ENCODE data around the gene KLHL5.
A peak's percentile ranks its signal among the peaks of the same experiment; 100 is the strongest.
"Not testable (repeated sequence)": the region's sequence is repeated elsewhere in the genome, so short reads cannot be mapped to it uniquely, and the experiment has no call there.

The KLHL5 gene

GRCh38 chr4:39062094-39062769 lies at the start of gene KLHL5:
TSS of gene KLHL5 (plus strand) at chr4:39062232. CDS start at chr4:39062653, 421 bp downstream.
- in situ Hi-C loops (cut with MboI; ENCODE audit: low sequenced_read_pairs): no loop called here
- Histone ChIP-seq H3K36me3 (replicated peaks) (no peaks in the 10 kb centered on the region), H3K4me1 (peaks cover 30% of the 10 kb centered on the region), H3K4me3 (peak within 1 kb of the TSS; percentile 11), H3K9me3 (no peaks in the 10 kb centered on the region), H3K27me3 (ENCODE audit: low read depth) (no peaks in the 10 kb centered on the region)
- DNase-seq (ENCODE audit: low spot score in 2 of 2): peak; percentile 53 to 88

GRCh38 chr4:39014028-39014427 lies 48.0 kb upstream of the KLHL5 start:
- Histone ChIP-seq H3K9me3 (no peaks in the 10 kb centered on the region; the same call in 1 of the 2 replicates), H3K27me3 (ENCODE audit: low read depth) (no peaks in the 10 kb centered on the region), H3K36me3 (replicated peaks) (no peaks in the 10 kb centered on the region), H3K4me1 (no peaks in the 10 kb centered on the region), H3K4me3 (no peak overlapping the region)
- in situ Hi-C loops (cut with MboI; ENCODE audit: low sequenced_read_pairs): no loop called here
- DNase-seq (ENCODE audit: low spot score in 2 of 2): no peak

- Histone ChIP-seq H3K9me3 (no peaks in the 10 kb centered on the region), H3K36me3 (replicated peaks) (no peaks in the 10 kb centered on the region), H3K27me3 (ENCODE audit: low read depth) (no peaks in the 10 kb centered on the region), H3K4me3 (no peak overlapping the region), H3K4me1 (no peaks in the 10 kb centered on the region)
- in situ Hi-C loops (cut with MboI; ENCODE audit: low sequenced_read_pairs): no loop called here
- no peak for DNase-seq (ENCODE audit: low spot score in 2 of 2)
These were observed 41.9 kb upstream of the KLHL5 start for GRCh38 chr4:39020130-39020529.

- no peaks in the 10 kb centered on the region for H3K27me3 ChIP-seq (ENCODE audit: low read depth)
- no peak overlapping the region for H3K4me3 ChIP-seq
- no peak for DNase-seq (ENCODE audit: low spot score in 2 of 2)
- H3K9me3 ChIP-seq: no peaks in the 10 kb centered on the region
- in situ Hi-C loops (cut with MboI; ENCODE audit: low sequenced_read_pairs): no loop called here
- H3K4me1 ChIP-seq: no peaks in the 10 kb centered on the region
- H3K36me3 ChIP-seq (replicated peaks): no peaks in the 10 kb centered on the region
These were observed 40.4 kb upstream of the KLHL5 start for GRCh38 chr4:39021631-39022030.

GRCh38 chr4:39022241-39022640 lies 39.8 kb upstream of the KLHL5 start:
- no peak overlapping the region for H3K4me3 ChIP-seq
- no peaks in the 10 kb centered on the region for H3K4me1 ChIP-seq
- no peaks in the 10 kb centered on the region for H3K27me3 ChIP-seq (ENCODE audit: low read depth)
- H3K36me3 ChIP-seq (replicated peaks): no peaks in the 10 kb centered on the region
- no peak for DNase-seq (ENCODE audit: low spot score in 2 of 2)
- no peaks in the 10 kb centered on the region for H3K9me3 ChIP-seq
- in situ Hi-C loops (cut with MboI; ENCODE audit: low sequenced_read_pairs): no loop called here

- DNase-seq (ENCODE audit: low spot score in 2 of 2): no peak
- Histone ChIP-seq H3K27me3 (ENCODE audit: low read depth) (no peaks in the 10 kb centered on the region), H3K36me3 (replicated peaks) (no peaks in the 10 kb centered on the region), H3K4me3 (no peak overlapping the region), H3K9me3 (no peaks in the 10 kb centered on the region), H3K4me1 (no peaks in the 10 kb centered on the region)
- in situ Hi-C loops (cut with MboI; ENCODE audit: low sequenced_read_pairs): no loop called here
These were observed 39.0 kb upstream of the KLHL5 start for GRCh38 chr4:39023059-39023458.

- Histone ChIP-seq H3K27me3 (ENCODE audit: low read depth) (no peaks in the 10 kb centered on the region), H3K4me3 (no peak overlapping the region), H3K9me3 (no peaks in the 10 kb centered on the region), H3K4me1 (no peaks in the 10 kb centered on the region), H3K36me3 (replicated peaks) (no peaks in the 10 kb centered on the region)
- no peak for DNase-seq (ENCODE audit: low spot score in 2 of 2)
- in situ Hi-C loops (cut with MboI; ENCODE audit: low sequenced_read_pairs): no loop called here
These were observed 37.6 kb upstream of the KLHL5 start for GRCh38 chr4:39024311-39024865.

GRCh38 chr4:39025552-39026085 lies 36.4 kb upstream of the KLHL5 start:
- no peaks in the 10 kb centered on the region for H3K27me3 ChIP-seq (ENCODE audit: low read depth)

GRCh38 chr4:39026096-39026495 lies 35.9 kb upstream of the KLHL5 start:
- Histone ChIP-seq H3K4me1 (no peaks in the 10 kb centered on the region), H3K36me3 (replicated peaks) (no peaks in the 10 kb centered on the region), H3K27me3 (ENCODE audit: low read depth) (no peaks in the 10 kb centered on the region), H3K9me3 (no peaks in the 10 kb centered on the region), H3K4me3 (no peak overlapping the region)
- in situ Hi-C loops (cut with MboI; ENCODE audit: low sequenced_read_pairs): no loop called here
- no peak for DNase-seq (ENCODE audit: low spot score in 2 of 2)

More at GRCh38 chr4:39025552-39026085, 36.4 kb upstream of the KLHL5 start:
- no peak overlapping the region for H3K4me3 ChIP-seq
- in situ Hi-C loops (cut with MboI; ENCODE audit: low sequenced_read_pairs): no loop called here
- H3K9me3 ChIP-seq: no peaks in the 10 kb centered on the region
- DNase-seq (ENCODE audit: low spot score in 2 of 2): no peak
- H3K36me3 ChIP-seq (replicated peaks): no peaks in the 10 kb centered on the region
- H3K4me1 ChIP-seq: no peaks in the 10 kb centered on the region

GRCh38 chr4:39029752-39030694 lies 32.0 kb upstream of the KLHL5 start:
- Histone ChIP-seq H3K4me1 (no peaks in the 10 kb centered on the region), H3K27me3 (ENCODE audit: low read depth) (no peaks in the 10 kb centered on the region), H3K4me3 (no peak overlapping the region), H3K36me3 (replicated peaks) (no peaks in the 10 kb centered on the region), H3K9me3 (no peaks in the 10 kb centered on the region)
- in situ Hi-C loops (cut with MboI; ENCODE audit: low sequenced_read_pairs): no loop called here
- DNase-seq (ENCODE audit: low spot score in 2 of 2): no peak

GRCh38 chr4:39030725-39031124 lies 31.3 kb upstream of the KLHL5 start:
- H3K4me3 ChIP-seq: no peak overlapping the region
- no peak for DNase-seq (ENCODE audit: low spot score in 2 of 2)
- H3K4me1 ChIP-seq: no peaks in the 10 kb centered on the region
- in situ Hi-C loops (cut with MboI; ENCODE audit: low sequenced_read_pairs): no loop called here
- H3K36me3 ChIP-seq (replicated peaks): no peaks in the 10 kb centered on the region
- no peaks in the 10 kb centered on the region for H3K9me3 ChIP-seq
- no peaks in the 10 kb centered on the region for H3K27me3 ChIP-seq (ENCODE audit: low read depth)

- H3K4me1 ChIP-seq; in situ Hi-C loops (cut with MboI; ENCODE audit: low sequenced_read_pairs); H3K4me3 ChIP-seq; DNase-seq (ENCODE audit: low spot score in 2 of 2); H3K27me3 ChIP-seq (ENCODE audit: low read depth); H3K9me3 ChIP-seq; H3K36me3 ChIP-seq (replicated peaks): not testable (repeated sequence)
These were observed 30.4 kb upstream of the KLHL5 start for GRCh38 chr4:39031590-39032020.

GRCh38 chr4:39032218-39033085 lies 29.6 kb upstream of the KLHL5 start, which contains the start of gene TMEM156:
TSS of gene TMEM156 (minus strand) at chr4:39032409. CDS start at chr4:39032313, 96 bp downstream.
- Histone ChIP-seq H3K9me3 (no peaks in the 10 kb centered on the region), H3K4me1 (peaks cover 4% of the 10 kb centered on the region; the same call in 1 of the 2 replicates), H3K36me3 (replicated peaks) (no peaks in the 10 kb centered on the region), H3K27me3 (ENCODE audit: low read depth) (no peaks in the 10 kb centered on the region), H3K4me3 (no peak within 1 kb of the TSS)
- in situ Hi-C loops (cut with MboI; ENCODE audit: low sequenced_read_pairs): no loop called here
- DNase-seq (ENCODE audit: low spot score in 2 of 2): no peak

Measured in HAP-1 (cell line).